ENCODE measurements around the gene HSPA4.
"Not testable (repeated sequence)": the region's sequence is repeated elsewhere in the genome, so short reads cannot be mapped to it uniquely, and the experiment has no call there.

Gene HSPA4

DNA sequence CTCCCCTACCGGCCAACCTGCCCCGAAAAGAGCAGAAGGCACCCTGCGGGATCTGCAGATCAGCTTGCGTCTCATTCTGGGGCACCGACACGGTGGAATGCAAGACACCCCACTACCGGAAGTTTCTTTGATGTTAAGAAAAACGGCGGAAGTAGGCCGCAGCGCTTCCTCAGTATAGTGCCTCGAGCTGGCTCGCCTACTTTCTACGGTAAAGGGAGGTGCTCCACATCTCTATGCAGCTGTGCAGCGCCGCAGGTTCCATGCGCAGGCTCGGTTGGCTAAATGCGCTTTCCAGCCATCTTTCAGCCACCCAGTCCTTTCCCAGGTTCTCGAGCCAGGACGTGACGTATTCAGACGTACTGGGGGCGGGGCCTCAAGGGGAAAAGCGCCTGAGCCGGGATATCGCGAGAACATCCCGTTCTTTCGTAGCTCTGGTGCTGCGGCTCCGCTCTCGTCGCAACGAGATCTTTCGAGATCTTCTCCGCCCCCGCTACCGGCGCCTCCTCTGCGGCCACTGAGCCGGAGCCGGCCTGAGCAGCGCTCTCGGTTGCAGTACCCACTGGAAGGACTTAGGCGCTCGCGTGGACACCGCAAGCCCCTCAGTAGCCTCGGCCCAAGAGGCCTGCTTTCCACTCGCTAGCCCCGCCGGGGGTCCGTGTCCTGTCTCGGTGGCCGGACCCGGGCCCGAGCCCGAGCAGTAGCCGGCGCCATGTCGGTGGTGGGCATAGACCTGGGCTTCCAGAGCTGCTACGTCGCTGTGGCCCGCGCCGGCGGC is at the start of gene HSPA4:
Gene HSPA4 (plus strand): TSS at position 472 of the 775 bp plus-strand sequence. CDS start 238 bp downstream, at position 710.
- DNase-seq = peak; percentile 90

DNA sequence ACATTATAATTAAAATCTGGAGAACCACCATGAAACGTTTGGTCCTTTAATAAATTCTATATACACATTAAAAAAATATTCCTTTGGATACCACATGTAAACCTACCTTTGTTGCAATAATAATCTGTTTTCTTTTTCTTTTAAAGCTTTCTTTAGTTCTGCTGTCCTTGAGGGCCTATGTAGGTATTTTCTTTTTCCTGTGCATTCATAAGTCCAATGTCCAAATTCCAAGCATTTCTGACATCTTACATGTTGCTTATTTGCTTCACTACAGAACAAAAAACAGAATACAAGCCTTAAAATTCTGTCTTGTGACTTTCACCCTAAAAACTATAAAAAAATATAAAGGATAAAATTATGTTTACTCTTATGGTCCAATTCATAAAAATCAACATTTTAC is 45.2 kb upstream of the HSPA4 start:
- no peak for DNase-seq

DNA sequence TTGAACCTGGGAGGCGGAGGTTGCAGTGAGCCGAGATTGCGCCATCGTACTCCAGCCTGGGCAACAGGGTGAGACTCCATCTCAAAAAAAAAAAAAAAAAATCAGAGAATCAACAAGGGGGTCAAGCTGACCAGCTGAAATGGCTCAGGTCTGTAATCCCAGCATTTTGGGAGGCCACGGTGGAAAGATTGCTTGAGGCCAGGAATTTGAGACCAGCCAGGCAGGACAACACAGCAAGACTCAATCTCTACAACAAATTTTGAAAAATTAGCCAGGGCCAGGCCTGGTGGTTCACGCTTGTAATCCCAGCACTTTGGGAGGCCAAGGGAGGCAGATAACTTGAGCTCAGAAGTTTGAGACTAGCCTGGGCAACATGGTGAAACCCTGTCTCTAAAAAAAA is 43.4 kb upstream of the HSPA4 start:
- DNase-seq = not testable (repeated sequence)

DNA sequence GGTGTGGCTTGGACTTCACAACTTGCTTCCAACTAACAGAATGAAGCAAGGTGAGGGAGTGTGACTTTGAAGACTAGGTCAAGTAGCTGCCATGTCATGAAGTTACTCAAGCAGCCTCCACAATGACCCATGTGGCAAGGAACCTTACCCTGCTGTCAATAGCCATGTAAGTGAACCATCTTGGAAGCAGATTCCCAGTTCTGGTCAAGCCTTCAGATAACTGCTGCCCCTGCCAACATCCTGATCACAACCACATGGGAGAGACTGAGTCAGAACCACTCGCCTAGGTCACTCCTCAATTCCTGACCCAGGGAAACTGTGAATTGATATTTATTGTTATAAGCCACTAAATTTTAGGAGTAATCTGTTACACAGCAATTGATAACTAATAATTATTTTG is 36.3 kb upstream of the HSPA4 start:
- DNase-seq = no peak

DNA sequence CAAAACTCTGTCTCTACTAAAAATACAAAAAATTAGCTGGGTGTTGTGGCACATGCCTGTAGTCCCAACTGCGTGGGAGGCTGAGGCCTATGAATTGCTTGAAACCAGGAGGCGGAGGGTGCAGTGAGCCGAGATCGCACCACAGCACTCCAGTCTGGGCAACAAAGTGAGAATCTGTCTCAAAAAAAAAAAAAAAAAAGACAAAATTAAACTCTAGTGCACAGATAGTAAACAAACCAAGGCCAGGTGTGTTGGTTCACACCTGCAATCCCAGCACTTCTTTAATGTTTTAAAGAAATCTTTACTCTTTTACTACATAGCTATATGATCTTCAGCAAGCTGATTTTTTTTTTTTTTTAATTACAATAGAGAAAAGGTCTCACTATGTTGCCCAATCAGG is 33.8 kb upstream of the HSPA4 start:
- DNase-seq = no peak

DNA sequence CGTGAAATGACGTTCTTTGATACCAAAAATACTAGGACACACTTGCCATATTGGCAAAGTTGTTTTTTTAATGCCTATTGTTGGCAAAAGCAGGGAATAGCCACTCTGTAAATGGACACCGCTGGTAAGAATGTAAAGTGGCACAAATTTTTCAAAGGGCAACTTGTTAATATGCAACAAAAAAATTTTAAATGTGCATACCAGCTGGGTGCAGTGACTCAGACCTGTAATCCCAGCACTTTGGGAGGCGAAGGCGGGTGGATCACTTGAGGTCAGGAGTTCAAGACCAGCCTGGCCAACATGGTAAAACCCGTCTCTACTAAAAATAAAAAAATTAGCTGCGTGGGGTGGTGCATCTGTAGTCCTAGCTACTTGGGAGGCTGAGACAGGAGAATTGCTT is 32.3 kb upstream of the HSPA4 start:
- DNase-seq = not testable (repeated sequence)

DNA sequence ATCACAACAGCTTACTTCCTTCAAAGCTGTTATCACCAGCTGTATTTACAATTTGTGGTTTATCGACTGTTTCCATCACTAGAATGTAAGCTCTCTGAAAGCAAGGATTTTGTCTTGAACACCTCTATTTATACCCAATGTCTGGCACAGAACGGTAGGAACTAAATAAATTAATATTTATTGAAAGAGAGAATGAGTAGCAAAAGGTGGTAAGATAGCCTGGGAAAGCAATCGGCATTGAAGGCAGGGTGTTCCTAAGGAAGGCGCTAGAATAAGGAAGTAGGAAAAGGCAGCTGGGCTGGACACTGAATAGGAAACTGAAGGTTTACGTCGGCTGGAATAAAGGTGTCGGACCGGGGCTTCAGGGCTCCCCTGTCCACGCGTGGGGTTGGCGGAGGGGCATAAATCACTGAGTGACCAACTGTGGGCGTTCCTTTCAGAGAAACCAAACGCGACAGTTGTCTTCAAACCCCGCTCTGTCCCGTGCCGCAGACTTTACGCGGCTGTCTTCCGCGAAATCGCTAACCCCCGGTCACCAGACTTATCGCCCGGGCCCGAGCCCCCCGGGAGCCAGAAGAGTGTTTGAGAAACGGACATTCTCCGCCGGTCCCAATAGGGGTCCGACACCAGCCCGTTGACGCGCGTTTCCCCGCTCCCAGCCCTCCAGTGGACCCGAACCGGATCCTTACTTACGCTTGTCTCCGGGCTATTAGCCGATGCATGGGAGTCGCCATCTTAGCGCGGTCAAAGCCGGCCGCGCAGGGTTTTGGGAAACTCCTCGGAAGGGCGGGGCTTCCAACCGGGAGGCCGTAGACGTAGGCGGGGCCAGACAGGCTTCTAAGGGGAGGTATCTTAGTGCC is 25.8 kb upstream of the HSPA4 start, which contains the start of gene ZCCHC10:
Gene ZCCHC10 (minus strand): TSS at position 746 of the 860 bp plus-strand sequence. CDS start 12 bp downstream, at position 734.
- DNase-seq = peak; percentile 77

DNA sequence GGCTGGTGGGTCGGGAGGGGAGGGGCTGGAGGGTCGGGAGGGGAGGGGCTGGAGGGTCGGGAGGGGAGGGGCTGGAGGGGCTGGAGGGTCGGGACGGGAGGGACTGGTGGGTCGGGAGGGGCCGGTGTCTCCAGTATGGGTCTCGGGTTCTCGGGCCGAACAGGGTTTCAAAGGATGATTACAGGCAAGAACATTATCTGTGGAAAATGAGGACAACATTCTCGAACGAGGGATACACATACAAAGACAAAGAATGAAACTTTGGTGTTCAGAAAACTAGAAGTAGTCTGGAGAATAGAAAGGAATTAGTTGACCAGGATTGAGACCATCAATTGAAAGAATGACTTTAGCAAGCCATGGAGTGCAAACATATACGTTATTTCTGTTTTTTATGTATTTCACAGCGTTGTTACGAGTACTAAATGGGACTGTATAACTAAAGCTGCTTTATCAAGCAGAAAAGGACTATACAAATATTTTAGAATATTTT is 25.1 kb upstream of the HSPA4 start:
- no peak for DNase-seq

DNA sequence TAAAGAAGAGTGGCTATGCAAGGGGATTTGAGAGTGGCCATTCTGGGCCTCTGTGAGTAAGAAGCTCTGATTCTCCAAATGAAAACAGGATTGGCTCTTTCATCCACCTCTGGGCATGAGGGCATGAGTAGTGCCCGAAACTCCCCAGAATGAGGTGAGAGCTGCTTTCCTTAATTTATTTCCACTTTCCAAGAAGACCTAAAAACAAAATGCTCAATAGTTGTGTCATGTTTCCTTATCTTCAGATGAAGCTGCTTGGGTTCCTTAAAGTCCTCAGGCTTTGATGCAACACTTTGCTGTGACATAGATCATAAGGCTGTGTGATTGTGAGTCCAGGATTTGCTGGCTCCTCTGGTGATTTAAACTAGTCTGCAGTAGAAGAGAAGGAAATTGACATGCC is 22.4 kb upstream of the HSPA4 start:
- no peak for DNase-seq

DNA sequence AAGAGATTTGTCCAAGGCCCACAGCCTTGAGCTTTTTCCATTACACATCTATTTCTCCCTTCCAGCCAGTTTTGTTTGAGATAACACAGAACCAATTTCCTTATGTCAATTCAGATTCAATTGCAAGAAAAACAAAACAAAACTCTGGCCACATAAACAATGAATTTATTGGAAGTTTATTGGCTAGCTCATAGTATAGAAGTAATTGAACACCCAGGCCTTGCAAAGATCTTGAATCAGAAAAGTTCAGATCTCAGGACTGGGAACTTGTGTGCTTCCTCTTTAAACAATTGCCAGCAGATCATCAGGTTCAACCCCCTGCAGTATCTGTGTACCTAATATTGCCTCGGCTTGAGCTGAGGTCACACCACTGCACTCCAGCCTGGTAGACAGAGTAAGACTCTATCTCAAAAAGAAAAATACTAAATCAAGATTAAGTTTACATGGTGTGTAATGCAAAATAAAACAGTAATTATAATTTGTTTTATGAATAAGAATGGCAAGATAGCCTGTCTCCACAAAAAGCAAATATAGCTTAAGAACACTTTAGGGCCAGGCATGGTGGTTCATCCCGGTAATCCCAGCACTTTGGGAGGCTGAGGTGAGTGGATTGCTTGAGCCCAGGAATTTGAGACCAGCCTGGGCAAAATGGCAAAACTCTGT is 21.3 kb upstream of the HSPA4 start:
- DNase-seq = no peak

DNA sequence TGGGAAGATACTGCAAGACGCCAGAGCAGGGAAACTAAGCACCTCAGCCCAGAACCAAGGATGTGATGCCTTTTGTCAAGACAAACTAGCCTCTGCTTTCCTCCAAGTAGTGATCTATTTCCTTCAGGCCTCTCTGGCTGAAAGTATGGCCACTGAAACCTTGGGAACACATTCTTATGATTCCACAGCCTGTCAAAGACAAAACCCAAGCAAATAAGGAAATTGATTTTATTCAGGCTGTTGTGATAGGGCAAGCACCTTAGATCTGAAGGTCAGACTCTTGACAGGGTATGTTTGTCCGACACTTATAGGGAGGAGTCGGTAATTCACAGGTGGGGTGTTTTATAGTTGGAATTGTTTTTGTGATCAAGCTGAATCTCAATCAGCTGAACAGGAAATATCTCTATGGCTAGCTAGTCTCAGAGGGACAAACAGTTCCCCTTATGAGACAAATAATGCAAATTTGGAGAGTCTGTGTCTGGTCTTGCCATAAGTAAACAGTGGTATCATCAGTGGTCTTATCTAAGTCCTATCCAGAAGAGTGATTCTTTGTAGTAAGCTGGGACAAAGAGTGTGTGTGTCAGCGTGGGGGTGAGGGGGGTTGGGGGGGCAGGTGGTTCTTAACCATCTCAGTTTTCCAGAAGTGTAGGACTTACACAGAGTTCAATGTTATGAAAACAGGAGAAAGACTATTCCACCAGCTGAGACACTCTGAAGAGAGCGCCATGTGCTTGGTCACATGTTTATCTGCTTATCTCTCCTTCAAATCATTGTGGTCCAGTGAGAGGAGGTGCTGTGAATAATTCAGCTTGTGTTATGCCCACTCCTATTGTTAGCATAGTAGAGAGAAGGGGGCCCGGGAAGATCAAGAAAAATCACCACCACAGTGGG is 18.7 kb upstream of the HSPA4 start:
- DNase-seq = peak; percentile 90

DNA sequence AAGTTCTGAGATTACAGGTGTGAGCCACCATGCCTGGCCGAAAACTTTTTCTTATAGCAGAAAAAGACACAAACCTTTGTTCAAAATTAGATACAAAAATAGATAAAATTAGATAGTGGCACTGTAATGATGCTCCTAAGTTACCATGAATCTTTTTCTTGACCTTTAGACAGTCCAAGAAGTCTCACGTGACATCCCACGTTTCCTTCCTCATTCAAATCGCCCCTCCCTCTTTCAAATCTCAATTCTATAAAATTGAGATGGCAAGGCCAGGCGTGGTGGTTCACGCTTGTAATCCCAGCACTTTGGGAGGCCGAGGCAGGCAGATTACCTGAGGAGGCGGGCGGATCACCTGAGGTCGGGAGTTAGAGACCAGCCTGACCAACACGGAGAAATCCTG is 17.7 kb upstream of the HSPA4 start:
- no peak for DNase-seq

DNA sequence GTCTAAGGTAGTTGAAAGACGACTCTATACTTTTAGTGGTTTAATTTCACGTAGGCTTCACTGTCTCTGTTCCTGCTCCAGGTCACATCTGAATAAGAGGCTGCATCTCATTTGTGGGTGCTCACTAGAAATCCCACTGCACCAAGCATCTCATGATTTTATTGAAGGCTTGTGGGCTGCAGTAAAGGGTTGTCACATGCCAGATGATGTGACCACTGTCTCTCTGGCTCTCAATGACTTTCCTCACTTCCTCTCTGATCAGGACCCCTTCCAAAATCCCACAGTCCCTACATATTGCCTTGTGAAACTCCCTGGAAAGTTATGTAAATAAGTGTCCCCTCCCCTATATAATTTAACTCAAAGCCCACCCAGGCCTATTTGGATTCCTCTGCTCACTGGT is 16.6 kb upstream of the HSPA4 start:
- DNase-seq = no peak

DNA sequence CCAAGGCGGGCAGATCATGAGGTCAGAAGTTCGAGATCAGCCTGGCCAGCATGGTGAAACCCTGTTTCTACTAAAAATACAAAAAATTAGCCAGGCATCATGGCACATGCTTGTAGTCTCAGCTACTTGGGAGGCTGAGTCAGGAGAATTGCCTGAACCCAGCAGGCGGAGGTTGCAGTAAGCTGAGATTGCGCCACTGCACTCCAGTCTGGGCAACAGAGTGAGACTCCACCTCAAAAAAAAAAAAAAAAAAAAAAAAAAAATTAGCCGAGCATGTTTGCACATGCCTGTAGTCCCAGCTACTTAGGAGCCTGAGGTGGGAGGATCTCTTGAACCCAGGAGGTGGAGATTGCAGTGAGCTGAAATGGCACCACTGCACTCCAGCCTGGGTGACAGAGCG is 15.1 kb upstream of the HSPA4 start:
- DNase-seq = not testable (repeated sequence)

DNA sequence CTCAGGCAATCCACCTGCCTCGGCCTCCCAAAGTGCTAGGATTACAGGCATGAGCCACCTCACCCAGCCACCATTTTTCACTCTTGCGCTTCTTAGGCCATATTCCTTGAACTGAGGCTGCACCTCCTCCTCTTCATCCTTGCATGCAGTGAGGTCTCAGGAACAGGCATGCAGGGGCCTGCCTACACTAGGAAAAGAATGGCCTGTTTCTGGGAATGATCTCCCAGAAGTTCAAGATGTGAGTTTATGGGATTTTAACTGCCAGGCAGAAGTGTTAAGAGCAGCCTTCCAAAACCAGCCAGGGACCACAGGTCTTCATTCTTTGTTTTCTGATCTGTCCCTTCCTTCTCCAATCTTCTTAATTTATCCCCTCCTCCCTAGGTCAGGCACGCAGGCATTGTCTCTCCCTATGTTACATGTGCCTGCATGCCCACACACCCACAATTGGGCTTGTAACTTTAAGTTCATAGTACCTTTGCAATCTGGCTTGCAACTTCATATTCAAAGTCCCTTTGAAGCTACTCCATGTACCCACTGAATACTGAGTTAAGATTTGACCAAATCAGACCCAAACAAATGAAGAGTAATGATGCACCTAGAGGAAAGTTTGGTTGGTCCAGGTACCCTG is 10.5 kb upstream of the HSPA4 start:
- DNase-seq = no peak

DNA sequence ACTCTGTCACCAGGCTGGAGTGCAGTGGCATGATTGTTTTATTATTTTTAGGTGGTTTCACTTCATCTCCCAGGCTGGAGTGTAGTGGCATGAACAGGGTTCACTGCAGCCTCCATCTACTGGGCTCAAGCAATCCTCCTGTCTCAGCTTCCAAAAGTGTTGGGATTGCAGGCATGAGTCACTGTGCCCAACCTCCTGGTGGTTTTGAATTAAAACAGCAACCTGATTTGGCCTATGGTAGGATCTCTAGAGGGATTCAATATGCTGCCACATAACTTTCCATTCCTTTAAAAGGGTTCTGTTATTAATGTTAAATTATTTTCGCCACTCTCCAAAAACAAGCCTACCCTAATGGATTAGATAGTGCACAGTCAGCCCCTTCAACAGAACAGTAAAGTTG is 9.9 kb upstream of the HSPA4 start:
- DNase-seq = no peak

DNA sequence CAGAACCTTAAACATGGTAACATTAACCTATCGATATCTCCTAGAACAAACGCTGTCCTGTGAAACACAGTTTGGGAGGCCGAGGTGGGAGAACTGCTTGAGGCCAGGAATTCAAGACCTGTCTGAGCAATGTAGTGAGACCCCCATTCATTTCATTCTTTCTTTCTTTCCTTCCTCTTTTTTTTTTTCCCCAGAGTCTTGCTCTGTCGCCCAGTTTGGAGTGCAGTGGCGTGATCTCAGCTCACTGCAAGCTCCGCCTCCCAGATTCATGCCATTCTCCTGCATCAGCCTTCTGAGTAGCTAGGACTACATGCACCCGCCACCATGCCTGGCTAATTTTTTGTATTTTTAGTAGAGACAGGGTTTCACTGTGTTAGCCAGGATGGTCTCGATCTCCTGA is 5.3 kb upstream of the HSPA4 start:
- not testable (repeated sequence) for DNase-seq

DNA sequence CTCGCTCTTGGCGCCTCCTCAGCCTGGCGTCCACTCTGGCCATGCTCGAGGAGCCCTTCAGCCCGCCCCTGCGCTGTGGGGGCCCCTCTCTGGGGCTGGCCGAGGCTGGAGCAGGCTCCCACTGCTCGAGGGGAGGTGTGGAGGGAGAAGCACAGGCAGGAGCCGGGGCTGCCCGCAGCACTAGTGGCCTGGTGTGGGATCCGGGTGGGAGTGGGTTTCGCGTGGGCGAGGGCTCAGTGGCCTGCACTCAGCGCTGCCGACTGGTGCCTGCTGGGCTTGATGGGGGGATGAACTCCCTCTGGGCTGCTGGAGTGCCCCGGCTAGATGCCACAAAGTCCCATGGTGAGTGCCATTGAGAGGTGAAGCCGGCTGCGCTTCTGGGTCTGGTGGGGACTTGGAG is 4.4 kb upstream of the HSPA4 start:
- no peak for DNase-seq

DNA sequence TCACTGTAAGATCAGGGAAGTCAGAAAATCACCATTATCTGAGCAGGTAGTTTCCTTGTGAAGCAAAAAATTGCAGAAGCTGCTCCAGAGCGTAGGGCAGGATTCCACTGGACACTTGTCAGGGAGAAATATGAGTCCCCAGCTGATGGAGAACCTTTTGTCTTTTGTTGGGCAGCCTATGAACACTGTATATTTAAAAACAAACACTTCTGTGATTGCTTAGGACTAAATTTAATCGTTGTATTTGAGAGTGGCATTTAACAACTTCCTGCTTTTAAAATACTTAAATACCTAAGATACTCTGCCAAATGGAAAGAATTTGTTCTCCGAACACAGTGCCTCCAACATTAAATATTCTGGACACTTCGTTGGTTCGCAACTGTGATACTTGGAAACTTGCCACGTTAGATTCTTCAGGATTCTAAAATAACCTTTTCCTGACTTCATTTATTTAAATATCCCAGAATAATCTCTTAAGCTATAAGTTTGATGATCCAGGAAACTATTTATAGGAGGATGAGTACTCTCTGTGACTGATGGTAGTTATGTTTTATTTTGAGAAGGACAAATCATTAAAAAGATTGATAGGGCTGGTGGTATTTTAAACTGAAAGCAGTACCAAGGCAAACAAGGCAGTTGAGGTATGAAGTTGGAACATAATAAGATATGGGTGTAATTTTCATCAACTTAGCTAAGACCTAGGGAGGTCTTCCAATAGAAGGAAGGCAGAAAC is 2.7 kb upstream of the HSPA4 start:
- no peak for DNase-seq

DNA sequence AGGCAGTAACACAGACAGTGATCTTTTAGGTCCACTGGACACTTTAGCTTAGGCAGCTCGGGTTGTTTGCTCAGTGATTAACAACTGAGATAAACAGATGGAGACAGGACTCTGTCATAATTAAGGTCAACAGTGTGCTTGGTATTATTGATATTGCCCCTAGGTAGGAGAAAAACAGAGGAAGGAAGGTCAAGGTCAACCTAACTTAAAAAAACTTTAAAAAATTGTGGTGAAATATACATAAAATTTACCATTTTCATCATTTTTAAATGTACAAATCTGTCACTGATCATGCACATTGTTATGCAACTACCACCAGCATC is 2.1 kb upstream of the HSPA4 start:
- peak; percentile 10 for DNase-seq

DNA sequence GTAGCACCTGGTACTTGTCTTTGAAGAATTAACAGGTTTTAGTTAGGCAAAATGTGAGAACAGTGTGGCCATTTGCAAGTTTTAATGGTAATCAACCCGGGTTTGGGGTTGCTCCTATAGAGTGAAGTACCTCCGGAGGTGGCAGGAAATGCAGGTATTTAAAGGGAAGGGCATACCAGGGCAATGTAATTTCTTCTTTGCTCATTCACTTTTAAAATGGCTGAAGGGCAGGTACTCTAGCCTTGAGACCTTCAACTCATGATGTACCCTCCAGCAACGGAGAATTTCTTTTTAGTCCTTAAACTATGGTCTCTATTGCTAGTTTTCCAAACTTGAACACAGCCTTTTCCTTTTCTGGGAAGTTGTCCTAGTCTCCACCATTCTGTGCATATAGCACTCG is 1.3 kb upstream of the HSPA4 start:
- no peak for DNase-seq
